Measurements from ENCODE around the gene RTN4R.

Gene RTN4R

DNA sequence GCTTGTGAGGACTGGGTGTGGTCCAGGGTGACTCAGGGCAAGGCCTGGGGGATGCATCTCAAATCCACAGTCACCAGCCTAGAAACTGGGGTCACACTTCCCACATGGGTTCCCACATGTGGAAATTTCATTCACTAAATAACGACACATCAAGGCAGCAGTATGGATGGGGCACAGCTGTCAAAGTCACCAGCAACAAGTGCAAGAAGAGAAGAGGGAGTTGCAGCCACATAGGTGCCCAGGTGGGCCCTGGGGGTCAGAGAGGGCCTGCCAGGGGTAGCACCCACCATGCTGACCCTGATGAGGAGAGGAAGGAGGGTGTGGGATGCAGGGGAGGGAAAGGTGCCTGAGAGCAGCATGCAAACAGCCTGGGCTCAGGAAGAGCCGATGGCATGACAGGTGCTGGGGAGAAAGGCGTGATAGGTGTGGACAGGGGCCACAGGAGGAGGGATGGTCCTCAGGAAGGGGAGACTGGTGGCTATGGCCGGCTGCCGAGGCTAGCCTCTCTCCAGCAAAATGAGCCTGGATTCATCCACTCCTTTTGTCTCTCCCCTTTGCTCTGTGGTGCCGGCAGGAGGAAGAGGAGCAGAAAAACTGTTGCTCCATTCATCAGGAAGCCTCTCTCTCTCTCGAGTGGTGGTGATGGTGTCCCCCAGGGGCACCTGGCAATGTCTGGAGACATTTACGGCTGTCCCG, 29.4 kb upstream of the RTN4R start:
- no peak for DNase-seq (ENCODE audit: low read depth)
- no peak overlapping the region for H3K4me3 ChIP-seq (ENCODE audit: low read length)
- no peak for TF ChIP-seq CTCF (IDR thresholded peaks at IDR 0.05; ENCODE audit: insufficient read depth, low read depth, low read length, missing control alignments)

- no peak for DNase-seq (ENCODE audit: low read depth)
- H3K4me3 ChIP-seq (ENCODE audit: low read length) = no peak overlapping the region
- TF ChIP-seq CTCF (IDR thresholded peaks at IDR 0.05; ENCODE audit: insufficient read depth, low read depth, low read length, missing control alignments) = no peak
Measured at GRCh38 chr22:20296598-20296997, 28.5 kb upstream of the RTN4R start.

DNA sequence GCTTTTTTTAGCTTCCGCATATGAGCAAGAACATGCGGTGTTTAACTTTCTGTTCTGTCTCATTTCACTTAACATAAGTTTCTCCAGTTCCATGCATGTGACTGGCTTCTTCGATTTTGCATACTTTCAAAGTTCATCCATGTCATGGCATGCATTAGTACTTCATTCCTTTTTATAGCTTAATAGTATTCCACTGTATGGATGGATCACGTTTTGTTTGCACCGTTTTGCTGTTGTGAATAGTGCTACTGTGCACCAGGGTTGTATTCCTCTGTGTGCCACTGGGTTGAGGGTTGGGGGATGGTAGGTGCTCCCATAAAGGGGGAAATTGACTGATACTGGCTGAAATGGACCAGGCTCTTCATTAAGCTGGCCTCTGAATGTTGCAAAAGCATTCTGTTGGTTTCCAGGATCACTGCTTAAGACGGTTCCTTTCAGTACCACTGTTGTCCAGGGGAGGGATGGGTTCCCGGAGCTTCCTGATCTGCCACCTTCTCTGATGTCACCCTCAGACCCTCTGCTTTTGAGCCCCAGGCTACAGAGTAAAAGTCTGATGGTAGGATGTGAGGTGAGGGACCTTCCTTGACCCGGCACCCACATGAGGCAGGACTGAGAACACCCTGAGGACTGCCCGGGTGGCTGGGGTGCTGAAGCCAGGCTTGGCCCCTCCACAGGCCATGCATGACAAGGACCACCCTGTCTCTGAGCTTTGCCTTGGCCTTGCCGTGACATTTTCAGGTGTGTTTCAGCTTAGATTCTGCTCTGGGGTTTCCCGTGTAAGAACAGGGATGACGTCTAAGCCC, 27.3 kb upstream of the RTN4R start:
- no peak for TF ChIP-seq CTCF (IDR thresholded peaks at IDR 0.05; ENCODE audit: insufficient read depth, low read depth, low read length, missing control alignments)
- no peak for DNase-seq (ENCODE audit: low read depth)
- H3K4me3 ChIP-seq (ENCODE audit: low read length) = no peak overlapping the region

DNA sequence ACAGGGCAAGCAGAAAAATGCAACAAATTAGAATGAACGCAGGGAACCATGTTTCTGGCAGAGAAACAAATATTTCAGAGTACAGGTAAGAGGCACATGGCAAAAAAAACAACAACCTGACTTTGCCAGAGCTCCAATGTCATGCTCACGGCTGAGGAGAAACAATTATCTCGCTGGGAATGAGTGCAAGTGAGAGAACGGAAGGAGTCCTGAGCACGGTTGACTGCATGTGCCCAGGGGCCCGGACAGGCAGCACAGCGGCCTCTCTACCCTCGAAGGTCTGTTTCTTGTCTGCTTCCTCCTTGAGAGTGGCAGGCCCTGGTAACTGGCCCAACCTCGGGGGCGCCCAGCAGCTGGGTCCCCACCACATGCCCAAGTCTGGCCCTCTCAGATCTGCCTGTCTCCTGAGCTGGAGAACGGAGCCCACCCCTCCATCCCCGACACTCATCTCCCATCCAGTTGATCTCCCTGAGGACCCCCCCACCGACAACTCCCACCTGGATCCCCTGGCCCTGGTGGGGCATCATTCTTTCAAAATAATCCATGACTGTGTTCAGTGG, 24.6 kb upstream of the RTN4R start:
- no peak overlapping the region for H3K4me3 ChIP-seq (ENCODE audit: low read length)
- no peak for DNase-seq (ENCODE audit: low read depth)
- no peak for TF ChIP-seq CTCF (IDR thresholded peaks at IDR 0.05; ENCODE audit: insufficient read depth, low read depth, low read length, missing control alignments)

DNA sequence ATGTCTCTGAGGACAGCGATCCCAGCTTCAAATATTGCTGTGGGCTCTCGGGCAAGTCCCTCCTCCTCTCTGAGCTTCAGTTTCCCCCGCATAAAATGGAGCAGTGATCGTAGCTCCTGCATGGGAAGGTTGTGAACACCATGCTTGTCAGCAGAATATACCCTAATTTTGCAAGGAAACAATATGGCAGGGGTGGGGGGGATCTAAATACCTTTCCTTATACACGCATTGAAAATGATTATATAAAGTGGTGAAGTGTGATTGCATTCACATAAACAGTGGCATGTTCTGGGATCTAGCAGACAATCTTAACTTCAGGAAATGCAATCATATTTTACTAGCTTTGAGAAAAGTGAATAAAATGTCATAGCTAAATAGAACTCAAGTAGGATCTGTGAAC, 24.0 kb upstream of the RTN4R start:
- no peak for TF ChIP-seq CTCF (IDR thresholded peaks at IDR 0.05; ENCODE audit: insufficient read depth, low read depth, low read length, missing control alignments)
- no peak for DNase-seq (ENCODE audit: low read depth)
- no peak overlapping the region for H3K4me3 ChIP-seq (ENCODE audit: low read length)

DNA sequence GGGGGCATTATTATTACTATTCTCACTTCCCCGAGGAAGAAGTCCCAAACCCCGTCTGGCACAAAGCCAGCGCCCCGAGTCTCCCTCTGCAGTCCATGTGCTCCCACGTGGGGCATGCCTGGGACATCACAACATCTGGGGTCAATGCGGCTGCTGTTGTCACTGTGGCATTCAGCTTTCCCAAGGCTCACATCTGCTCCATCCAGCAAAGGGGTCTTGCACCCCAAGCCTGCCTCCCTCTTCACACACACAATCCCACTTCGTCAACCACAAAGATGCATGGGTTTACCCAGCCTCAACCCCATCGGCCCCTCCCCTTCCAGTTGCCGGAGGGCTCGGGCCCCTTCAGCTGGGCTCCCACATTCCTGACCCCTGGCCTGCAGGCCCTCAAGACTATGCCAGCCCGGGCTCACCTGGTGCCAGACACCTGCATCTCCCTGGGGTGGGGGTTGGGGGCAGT, 23.5 kb upstream of the RTN4R start:
- no peak for TF ChIP-seq CTCF (IDR thresholded peaks at IDR 0.05; ENCODE audit: insufficient read depth, low read depth, low read length, missing control alignments)
- no peak for DNase-seq (ENCODE audit: low read depth)
- no peak overlapping the region for H3K4me3 ChIP-seq (ENCODE audit: low read length)
